NB4 (cell line): ENCODE data around the gene RAB1B.

ENCODE experiments used
- DNase-seq: peaks from one replicate; pipeline ENCODE4 v3.0.0; 2010; ENCODE audit warnings: low read depth
- H3K4me3 ChIP-seq: one replicate; pipeline ENCODE4 v1.5.1; 2011; ENCODE audit warnings: mild to moderate bottlenecking, low read depth, low read length, moderate library complexity
- CTCF ChIP-seq: IDR thresholded peaks from one replicate; pipeline ENCODE4 v1.5.1; 2012; ENCODE audit warnings: low read depth, low read length
- MAX ChIP-seq: IDR thresholded peaks from 2 replicates; pipeline ENCODE4 v1.6.1; 2011; ENCODE audit warnings: low read depth, low read length
- MYC ChIP-seq: IDR thresholded peaks from 2 replicates; pipeline ENCODE4 v1.6.1; 2011; ENCODE audit warnings: low read depth, low read length
- POLR2A ChIP-seq: IDR thresholded peaks from 2 replicates; pipeline ENCODE4 v1.6.1; 2011; ENCODE audit warnings: mild to moderate bottlenecking; ENCODE audit not compliant: insufficient read length; ENCODE audit errors: extremely low read depth

Gene RAB1B

GRCh38 chr11:66280428-66280827 lies 12.0 kb downstream of the RAB1B start:
- TF ChIP-seq CTCF (no peak), MAX (no peak), POLR2A (no peak), MYC (no peak)
- no peak overlapping the region for H3K4me3 ChIP-seq
- DNase-seq = no peak

GRCh38 chr11:66281001-66281400 lies 12.6 kb downstream of the RAB1B start:
- no peak for DNase-seq
- no peak for TF ChIP-seq CTCF
- TF ChIP-seq POLR2A = no peak
- no peak for TF ChIP-seq MYC
- TF ChIP-seq MAX = no peak
- no peak overlapping the region for H3K4me3 ChIP-seq

- TF ChIP-seq MAX (no peak), CTCF (no peak), POLR2A (no peak), MYC (no peak)
- DNase-seq = no peak
- H3K4me3 ChIP-seq = no peak overlapping the region
Observed at GRCh38 chr11:66281776-66282467, 13.5 kb downstream of the RAB1B start.

GRCh38 chr11:66282468-66283455 lies 14.3 kb downstream of the RAB1B start:
- TF ChIP-seq MAX = peak; percentile 89
- TF ChIP-seq POLR2A = peak; percentile 27
- peak; percentile 94 for TF ChIP-seq CTCF
- peak; percentile 79 for TF ChIP-seq MYC
- peak; percentile 96 for DNase-seq
- H3K4me3 ChIP-seq = no peak overlapping the region

- TF ChIP-seq MYC = no peak
- peak; percentile 1 for TF ChIP-seq CTCF
- no peak overlapping the region for H3K4me3 ChIP-seq
- no peak for DNase-seq
Observed at GRCh38 chr11:66283461-66284105, 15.1 kb downstream of the RAB1B start.
